Measurements from ENCODE around the gene PTPRD.

- TF ChIP-seq CTCF (IDR thresholded peaks at IDR 0.05) (no peak), EZH2 (IDR thresholded peaks at IDR 0.05) (no peak), EZH2phosphoT487 (IDR thresholded peaks at IDR 0.05) (no peak)
Measured at GRCh38 chr9:8456344-8456743, 2156.5 kb downstream of the PTPRD start.

All from neural progenitor cell (in vitro differentiated cells).